Adipocyte (in vitro differentiated cells): Measurements from ENCODE around the gene SPDYE4.

Source experiments
- DNase-seq: peaks from one replicate; pipeline ENCODE4 v3.0.0-alpha.2; 2015; ENCODE audit warnings: low read depth
- H3K27me3 ChIP-seq: replicated peaks from 2 replicates; pipeline ENCODE4 v1.7.0; 2013; ENCODE audit warnings: mild to moderate bottlenecking, low read length, moderate library complexity; ENCODE audit not compliant: control insufficient read depth, insufficient read depth
- H3K36me3 ChIP-seq: 2 replicates; pipeline ENCODE4 v1.7.0; 2013; ENCODE audit warnings: low read length, mild to moderate bottlenecking, moderate library complexity; ENCODE audit not compliant: control insufficient read depth, insufficient read depth, severe bottlenecking
- H3K4me1 ChIP-seq: 2 replicates; pipeline ENCODE4 v1.7.0; 2013; ENCODE audit warnings: mild to moderate bottlenecking, low read length, moderate library complexity; ENCODE audit not compliant: control insufficient read depth, insufficient read depth
- H3K4me3 ChIP-seq: 2 replicates; pipeline ENCODE4 v1.7.0; 2013; ENCODE audit warnings: mild to moderate bottlenecking, low read length, moderate library complexity
- H3K9ac ChIP-seq: 2 replicates; pipeline ENCODE4 v1.7.0; 2013; ENCODE audit warnings: mild to moderate bottlenecking, low read length, moderate library complexity
- H3K9me3 ChIP-seq: 2 replicates; pipeline ENCODE4 v1.7.0; 2013; ENCODE audit warnings: mild to moderate bottlenecking, low read length, moderate library complexity; ENCODE audit not compliant: control insufficient read depth

Gene SPDYE4

DNA sequence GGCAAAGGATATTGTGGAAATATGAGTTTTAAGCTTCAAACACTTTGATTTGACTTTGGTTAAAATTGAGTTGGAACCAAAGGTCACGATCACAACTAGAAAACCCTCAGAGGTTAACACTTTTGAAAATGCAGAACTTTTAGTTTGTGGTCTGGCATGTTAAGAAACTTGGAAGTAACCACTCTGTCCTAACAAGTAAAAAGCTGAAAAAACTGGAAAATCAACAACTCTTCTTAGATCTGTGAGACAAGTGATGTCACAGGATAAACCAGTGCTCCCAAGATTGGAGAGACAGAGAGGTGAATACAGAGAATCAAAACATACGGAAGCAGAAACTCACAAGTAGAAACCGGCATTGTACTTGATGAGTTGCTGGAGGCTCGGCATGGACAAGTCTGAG, 23.4 kb upstream of the SPDYE4 start:
- H3K36me3 ChIP-seq = no peaks in the 10 kb centered on the region
- no peak for DNase-seq
- no peaks in the 10 kb centered on the region for H3K4me1 ChIP-seq
- H3K27me3 ChIP-seq = peaks cover 14% of the 10 kb centered on the region
- peaks cover 8% of the 10 kb centered on the region for H3K9me3 ChIP-seq
- no peak overlapping the region for H3K4me3 ChIP-seq
- no peak overlapping the region for H3K9ac ChIP-seq

GRCh38 chr17:8776881-8777280, 18.5 kb upstream of the SPDYE4 start:
- H3K27me3 ChIP-seq = peaks cover 9% of the 10 kb centered on the region
- H3K4me1 ChIP-seq = no peaks in the 10 kb centered on the region
- H3K9me3 ChIP-seq = peaks cover 6% of the 10 kb centered on the region
- H3K4me3 ChIP-seq = no peak overlapping the region
- DNase-seq = no peak
- H3K9ac ChIP-seq = no peak overlapping the region
- H3K36me3 ChIP-seq = no peaks in the 10 kb centered on the region

DNA sequence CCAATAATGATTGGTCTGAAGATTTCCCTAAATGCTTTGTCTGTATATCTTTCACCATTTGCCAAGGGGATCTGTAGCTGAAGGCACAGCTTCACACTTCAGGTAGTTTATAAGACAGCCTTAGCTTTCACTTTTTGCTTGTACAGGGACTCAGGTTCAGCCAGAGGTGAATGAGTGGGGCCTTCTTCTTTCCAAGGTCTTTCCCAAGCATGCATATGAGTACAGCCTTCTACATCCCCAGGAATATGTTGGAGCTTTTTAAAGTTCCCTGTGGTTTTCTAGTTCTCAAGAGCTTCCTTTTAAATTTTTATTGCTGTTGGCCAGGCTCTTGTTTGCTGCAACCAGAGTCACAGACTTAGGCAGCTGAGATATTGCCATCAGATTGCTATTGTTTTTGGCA, 17.9 kb upstream of the SPDYE4 start:
- Histone ChIP-seq H3K9me3 (peaks cover 6% of the 10 kb centered on the region), H3K4me1 (no peaks in the 10 kb centered on the region), H3K4me3 (no peak overlapping the region), H3K9ac (no peak overlapping the region), H3K27me3 (peaks cover 9% of the 10 kb centered on the region), H3K36me3 (no peaks in the 10 kb centered on the region)
- DNase-seq = no peak

DNA sequence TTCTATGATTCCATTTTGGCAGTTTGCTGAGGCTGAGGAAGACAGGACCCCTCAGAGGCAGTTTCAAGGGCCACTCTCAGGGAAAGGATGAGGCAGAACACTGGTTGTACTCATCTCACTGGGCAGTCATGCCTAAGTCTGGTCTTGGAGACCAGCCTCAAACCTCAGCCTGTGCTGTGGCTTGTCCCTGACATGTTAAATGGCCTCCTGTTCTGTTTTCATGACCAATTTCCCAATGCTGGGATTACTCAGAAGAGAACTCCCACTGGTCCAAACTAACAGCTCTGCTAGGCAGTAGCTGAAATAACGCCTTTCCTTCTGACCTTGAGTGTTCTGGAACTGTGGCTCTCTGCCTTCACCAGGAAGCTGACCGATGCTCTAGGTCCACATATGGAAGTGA, 8.4 kb upstream of the SPDYE4 start:
- H3K4me3 ChIP-seq = no peak overlapping the region
- H3K4me1 ChIP-seq = no peaks in the 10 kb centered on the region
- peaks cover 21% of the 10 kb centered on the region for H3K27me3 ChIP-seq
- H3K36me3 ChIP-seq = no peaks in the 10 kb centered on the region
- H3K9ac ChIP-seq = no peak overlapping the region
- no peaks in the 10 kb centered on the region for H3K9me3 ChIP-seq
- no peak for DNase-seq

DNA sequence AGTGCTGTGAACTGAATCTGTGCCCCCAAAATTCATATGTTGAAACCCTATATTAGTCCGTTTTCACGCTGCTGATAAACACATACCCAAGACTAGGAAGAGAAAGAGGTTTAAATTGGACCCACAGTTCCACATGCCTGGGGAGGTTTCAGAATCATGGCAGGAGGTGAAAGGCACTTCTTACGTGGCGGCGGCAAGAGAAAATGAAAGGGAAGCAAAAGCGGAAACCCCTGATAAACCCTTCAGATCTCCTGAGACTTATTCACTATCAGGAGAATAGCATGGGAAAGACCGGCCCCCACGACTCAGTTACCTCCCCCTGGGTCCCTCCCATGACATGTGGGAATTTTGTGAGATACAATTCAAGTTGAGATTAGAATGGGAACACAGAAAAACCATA, 3.7 kb upstream of the SPDYE4 start:
- Histone ChIP-seq H3K9ac (no peak overlapping the region), H3K9me3 (no peaks in the 10 kb centered on the region), H3K36me3 (no peaks in the 10 kb centered on the region), H3K4me1 (no peaks in the 10 kb centered on the region), H3K27me3 (peaks cover 44% of the 10 kb centered on the region), H3K4me3 (no peak overlapping the region)
- DNase-seq = no peak

DNA sequence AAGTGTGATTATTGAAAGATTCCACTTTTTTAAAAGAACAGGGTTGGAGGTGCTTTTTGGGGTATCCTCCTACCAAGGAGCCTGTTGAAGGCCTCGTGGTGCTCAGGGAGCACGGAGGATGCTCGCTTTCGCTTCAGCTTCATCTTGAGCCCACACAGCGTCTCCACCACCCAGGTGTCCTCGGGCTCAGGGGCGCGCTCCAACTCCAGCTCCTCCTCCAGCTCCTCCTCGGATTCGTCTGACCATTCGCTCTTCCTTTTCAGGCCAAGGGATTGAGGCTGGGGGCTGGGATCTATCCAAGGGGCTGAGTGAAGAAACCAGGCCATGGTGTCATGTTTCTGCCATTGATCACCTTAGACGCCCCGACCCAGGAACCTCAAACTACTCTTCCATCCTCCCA, 1.2 kb downstream of the SPDYE4 start:
- no peak overlapping the region for H3K4me3 ChIP-seq
- peaks cover 63% of the 10 kb centered on the region for H3K27me3 ChIP-seq
- no peak overlapping the region for H3K9ac ChIP-seq
- H3K4me1 ChIP-seq = no peaks in the 10 kb centered on the region
- H3K9me3 ChIP-seq = no peaks in the 10 kb centered on the region
- no peak for DNase-seq
- no peaks in the 10 kb centered on the region for H3K36me3 ChIP-seq

- Histone ChIP-seq H3K4me3 (no peak overlapping the region), H3K36me3 (no peaks in the 10 kb centered on the region), H3K27me3 (peaks cover 60% of the 10 kb centered on the region), H3K9ac (no peak overlapping the region), H3K9me3 (no peaks in the 10 kb centered on the region), H3K4me1 (no peaks in the 10 kb centered on the region)
- no peak for DNase-seq
These were observed 2.6 kb downstream of the SPDYE4 start for GRCh38 chr17:8755590-8756255.

GRCh38 chr17:8754890-8755289, 3.5 kb downstream of the SPDYE4 start:
- peaks cover 53% of the 10 kb centered on the region for H3K27me3 ChIP-seq
- H3K9me3 ChIP-seq = no peaks in the 10 kb centered on the region
- H3K4me3 ChIP-seq = no peak overlapping the region
- H3K4me1 ChIP-seq = no peaks in the 10 kb centered on the region
- no peak for DNase-seq
- no peaks in the 10 kb centered on the region for H3K36me3 ChIP-seq
- no peak overlapping the region for H3K9ac ChIP-seq

DNA sequence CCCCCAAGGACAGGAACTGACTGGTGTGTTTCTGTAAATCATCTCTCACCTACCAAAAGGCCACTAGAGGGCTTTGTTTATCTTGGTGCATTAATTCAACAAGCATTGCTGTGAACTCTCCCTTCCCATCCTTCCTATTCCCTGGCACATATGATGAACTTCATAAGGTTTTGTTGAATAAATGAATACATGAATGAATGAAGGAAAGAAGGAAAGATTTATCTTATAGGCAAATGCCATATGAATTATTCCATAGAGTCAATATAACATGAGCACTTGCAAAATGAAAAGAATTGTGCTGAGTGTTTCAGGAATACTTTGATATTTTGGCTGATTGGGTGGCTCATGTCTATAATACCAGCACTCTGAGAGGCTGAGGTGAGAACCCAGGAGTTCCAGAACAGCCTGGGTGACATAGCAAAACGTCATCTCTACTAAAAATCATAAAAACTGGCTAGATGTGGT, 4.3 kb downstream of the SPDYE4 start:
- no peaks in the 10 kb centered on the region for H3K36me3 ChIP-seq
- no peaks in the 10 kb centered on the region for H3K9me3 ChIP-seq
- peak; percentile 31 for DNase-seq
- no peak overlapping the region for H3K9ac ChIP-seq
- H3K27me3 ChIP-seq = peaks cover 48% of the 10 kb centered on the region
- no peak overlapping the region for H3K4me3 ChIP-seq
- H3K4me1 ChIP-seq = no peaks in the 10 kb centered on the region

- Histone ChIP-seq H3K36me3 (no peaks in the 10 kb centered on the region), H3K9ac (no peak overlapping the region), H3K9me3 (peaks cover under 1% of the 10 kb centered on the region), H3K4me3 (no peak overlapping the region), H3K27me3 (peaks cover 50% of the 10 kb centered on the region), H3K4me1 (no peaks in the 10 kb centered on the region)
- DNase-seq = no peak
These were observed 5.0 kb downstream of the SPDYE4 start for GRCh38 chr17:8753136-8753975.

DNA sequence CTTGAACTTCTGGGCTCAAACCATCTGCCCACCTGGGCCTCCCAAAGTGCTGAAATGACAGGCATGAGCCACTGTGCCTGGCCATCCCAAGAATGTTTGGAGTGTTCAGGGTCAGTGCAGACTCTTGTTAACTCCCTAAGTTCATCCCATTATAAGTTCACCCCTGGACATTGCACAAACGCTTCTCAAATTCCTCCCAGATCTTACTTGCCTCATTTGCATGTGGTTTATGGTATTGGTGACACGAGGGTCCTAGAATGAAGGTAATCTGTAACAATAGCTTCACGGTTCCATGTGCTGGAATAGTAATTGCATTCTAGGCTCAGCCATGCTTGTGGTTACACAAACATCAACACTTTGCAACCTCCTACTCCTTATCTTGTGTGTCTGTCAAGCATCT, 8.7 kb downstream of the SPDYE4 start:
- DNase-seq = no peak
- H3K9me3 ChIP-seq = peaks cover 8% of the 10 kb centered on the region
- H3K9ac ChIP-seq = no peak overlapping the region
- H3K36me3 ChIP-seq = no peaks in the 10 kb centered on the region
- H3K4me3 ChIP-seq = no peak overlapping the region
- peaks cover 38% of the 10 kb centered on the region for H3K27me3 ChIP-seq
- peaks cover 5% of the 10 kb centered on the region for H3K4me1 ChIP-seq
